Stimulated activated CD8-positive, alpha-beta memory T cell treated with anti-CD3 and anti-CD28 coated beads, Interleukin-4, amount 100 ng/mL, for 1 hour (primary cell): ENCODE data around the gene FGB.

Experiments used
- DNase-seq, 2 donors: peaks; one replicate each; pipeline ENCODE4 v3.0.0-alpha.2; 2020; ENCODE audit warnings: low read depth in 2 of 2, low spot score in 1 of 2

FGB gene

GRCh38 chr4:154562697-154563254 lies at the start of gene FGB:
FGB (plus strand) TSS chr4:154563011; CDS start chr4:154563019, 8 bp downstream.
- no peak for DNase-seq

GRCh38 chr4:154516318-154517029 lies 46.3 kb upstream of the FGB start:
- DNase-seq: no peak

GRCh38 chr4:154517591-154517990 lies 45.2 kb upstream of the FGB start:
- no peak for DNase-seq

GRCh38 chr4:154519214-154519613 lies 43.6 kb upstream of the FGB start:
- DNase-seq: no peak

GRCh38 chr4:154521607-154522006 lies 41.2 kb upstream of the FGB start:
- no peak for DNase-seq

- DNase-seq: no peak
Observed at GRCh38 chr4:154526151-154526550, 36.7 kb upstream of the FGB start.

GRCh38 chr4:154527308-154527707 lies 35.5 kb upstream of the FGB start:
- no peak for DNase-seq

DNA sequence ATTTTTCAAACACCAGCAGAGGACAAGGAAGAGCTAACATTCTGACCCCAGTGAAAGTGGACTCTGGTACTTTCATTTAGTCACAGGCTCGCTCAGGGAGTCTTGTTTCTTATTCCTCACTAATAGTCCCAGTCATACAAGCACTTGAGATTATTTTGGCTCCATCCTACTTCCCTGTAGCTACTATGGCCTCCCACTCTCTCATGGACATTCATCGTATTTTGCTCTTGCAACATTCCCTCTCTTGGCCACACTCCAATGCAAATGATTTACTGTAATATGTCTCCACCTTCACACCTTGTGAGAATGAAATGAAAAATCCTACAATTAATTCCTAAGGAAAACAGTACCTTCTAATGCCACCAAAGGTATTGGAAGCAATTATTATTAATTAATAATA lies 33.9 kb upstream of the FGB start:
- DNase-seq: no peak

DNA sequence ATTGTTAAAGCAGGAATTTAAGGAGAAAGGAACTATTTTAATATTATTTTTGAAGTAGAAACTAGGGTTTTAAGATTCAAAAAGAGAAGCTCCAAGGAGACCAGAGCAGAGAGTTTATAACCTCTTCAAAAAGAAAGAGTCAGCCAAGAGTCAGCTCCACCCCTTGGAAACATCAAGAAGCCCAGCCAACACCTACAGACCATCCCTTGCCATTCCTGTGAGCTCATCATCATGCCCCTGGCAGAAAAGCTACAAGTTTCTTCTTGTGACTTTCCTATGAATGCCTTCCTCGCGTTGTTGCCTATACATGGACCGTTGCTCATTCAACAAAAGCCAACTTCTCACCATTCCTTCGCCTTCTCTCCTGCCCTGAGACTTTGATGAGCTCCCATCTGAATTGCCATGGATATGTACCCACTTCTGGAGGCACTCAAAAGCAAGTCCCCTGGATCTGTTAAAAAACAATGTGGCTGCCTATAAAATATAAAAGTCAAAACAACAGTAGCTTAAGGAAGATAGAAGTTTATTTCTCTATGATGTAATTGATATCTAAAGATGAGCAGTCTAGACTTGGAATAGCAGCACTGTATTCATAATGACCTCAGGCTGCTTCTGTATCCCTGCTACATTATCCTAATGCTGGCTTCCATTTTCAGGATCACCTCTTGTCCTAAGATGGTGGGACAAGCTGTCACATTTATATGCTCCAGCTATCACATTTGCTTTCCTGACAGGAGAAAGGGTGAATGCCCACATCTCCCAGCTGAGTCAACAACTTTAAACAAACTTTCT lies 32.9 kb upstream of the FGB start:
- DNase-seq: no peak

- DNase-seq: no peak
Observed at GRCh38 chr4:154534296-154534695, 28.5 kb upstream of the FGB start.

GRCh38 chr4:154542271-154542879 lies 20.4 kb upstream of the FGB start:
- DNase-seq: no peak

- no peak for DNase-seq
Observed at GRCh38 chr4:154545689-154546088, 17.1 kb upstream of the FGB start.

DNA sequence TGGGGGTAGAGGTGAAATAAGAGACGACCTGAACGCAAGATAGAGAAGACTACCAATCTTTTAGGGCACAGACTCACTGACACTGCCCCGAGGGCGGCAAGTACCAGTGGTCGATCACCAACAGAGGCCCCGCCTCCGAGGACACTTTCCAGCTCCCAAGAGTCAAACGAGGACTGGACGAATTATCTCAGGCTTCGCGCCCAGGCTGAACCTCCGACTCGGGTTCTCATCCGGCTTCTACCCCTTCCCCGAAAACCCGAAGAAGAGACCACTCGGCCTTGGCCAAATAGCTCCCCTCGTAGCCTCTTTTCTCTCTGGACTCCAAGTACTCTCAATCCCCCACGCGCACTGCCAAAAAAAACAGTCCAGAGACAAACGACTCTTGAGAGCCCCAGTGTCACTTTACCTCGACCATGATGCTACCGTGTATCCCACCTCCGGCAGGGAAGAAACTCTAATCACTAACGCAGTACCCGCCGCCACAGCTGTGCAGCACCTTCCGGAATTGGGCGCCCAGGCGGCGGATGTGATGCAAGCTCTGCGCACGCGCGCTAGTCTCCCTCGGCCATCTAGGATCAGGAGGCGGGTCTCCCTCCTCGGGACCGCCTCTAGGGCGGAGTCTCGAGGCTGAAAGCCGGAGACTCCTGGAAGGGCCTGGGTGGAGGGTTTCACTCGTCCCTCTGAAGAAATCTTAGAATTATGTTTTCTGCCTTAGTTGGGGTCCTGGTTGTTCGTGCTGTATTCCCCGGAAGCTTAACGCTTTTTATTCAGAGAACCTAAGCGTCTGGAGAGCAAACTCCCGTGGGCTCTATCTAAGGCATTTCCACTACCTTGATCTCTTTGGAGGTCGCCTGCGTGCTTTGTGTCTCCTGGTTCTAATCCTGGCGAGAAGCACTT lies 12.7 kb upstream of the FGB start, which contains the start of gene PLRG1:
Gene PLRG1, minus strand, starts transcription at position 507 of the 897 bp plus-strand sequence. Its CDS starts 92 bp downstream, at position 415.
- peak; percentile 83 to 94 for DNase-seq

DNA sequence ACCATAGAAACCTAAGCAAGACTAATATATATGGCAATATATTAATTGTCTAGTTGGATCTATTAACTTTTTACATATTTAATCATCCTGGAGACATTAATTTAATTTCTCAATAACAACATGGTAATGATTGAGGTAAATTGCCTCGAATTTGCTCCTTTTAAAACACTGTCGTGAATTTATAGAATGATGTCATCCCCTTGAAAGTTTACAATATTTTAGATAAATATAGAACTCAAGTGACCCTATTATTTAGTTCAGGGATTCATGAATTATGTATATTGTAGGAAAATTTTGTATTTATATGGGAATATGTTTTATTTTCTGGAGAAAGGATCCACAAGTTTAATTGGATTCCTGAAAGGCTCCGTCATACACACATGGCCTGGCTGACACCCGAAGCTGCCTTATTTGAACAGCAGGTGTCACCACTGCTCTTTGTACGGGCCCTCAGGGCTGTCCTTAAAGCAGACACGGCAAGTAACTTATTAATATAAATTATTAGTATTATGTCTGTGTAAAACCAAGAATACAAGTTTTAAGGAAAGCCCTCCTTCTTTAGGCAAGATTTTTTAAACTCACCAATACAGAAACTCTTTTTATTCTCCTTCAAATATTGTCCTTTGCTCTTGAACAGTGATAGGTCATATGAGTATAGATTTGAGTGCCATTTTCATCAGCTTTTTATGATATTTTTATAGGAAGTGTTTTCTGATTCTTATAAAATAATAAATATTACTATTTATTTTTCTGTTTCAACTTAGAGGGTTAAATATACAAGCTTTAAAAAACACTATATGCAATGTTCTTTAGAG lies 10.7 kb upstream of the FGB start:
- peak; percentile 20 to 46 for DNase-seq

GRCh38 chr4:154559141-154559493 lies 3.7 kb upstream of the FGB start:
- no peak for DNase-seq

DNA sequence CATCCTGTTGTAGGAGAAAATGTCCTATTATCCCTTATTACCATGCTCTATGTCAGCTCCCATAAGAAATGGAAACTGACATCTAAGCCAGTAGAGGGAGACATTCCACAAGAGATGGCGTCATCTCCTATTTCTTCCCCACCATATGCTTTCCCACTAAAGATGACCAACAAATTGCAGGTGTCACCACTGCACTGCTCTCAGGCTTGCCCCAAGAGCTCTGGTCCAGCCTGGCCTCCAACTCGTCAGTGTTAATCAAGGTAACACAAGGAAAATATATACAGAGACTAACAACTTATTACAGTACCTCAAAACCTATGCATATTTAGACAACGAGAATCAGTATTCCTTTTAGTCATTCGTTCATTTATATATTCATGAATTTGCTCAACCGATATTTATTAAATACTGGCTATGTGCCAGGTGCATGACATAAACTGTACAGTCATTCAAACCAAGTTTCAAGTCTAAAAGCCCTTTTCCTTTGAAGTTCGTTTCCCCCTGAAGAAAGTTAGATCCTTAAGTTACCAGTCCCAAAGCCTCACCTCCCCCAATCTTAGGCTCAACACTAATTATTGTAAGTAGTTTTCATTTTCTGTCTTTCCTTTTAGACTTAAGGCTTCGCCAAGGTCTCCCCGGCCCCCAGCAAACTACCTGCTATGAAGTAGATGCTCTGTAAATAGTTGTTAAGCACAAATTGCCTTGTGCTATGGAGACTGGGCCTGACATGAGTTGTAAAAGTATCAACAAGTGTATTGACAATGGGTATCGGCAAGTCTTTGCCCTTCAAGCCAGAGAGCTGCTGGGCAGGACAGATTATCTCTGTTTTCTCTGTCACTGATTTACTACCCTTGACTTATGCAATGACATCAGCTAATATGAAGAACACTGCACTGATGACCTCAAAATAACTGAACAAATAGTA lies 3.1 kb upstream of the FGB start:
- DNase-seq: no peak

DNA sequence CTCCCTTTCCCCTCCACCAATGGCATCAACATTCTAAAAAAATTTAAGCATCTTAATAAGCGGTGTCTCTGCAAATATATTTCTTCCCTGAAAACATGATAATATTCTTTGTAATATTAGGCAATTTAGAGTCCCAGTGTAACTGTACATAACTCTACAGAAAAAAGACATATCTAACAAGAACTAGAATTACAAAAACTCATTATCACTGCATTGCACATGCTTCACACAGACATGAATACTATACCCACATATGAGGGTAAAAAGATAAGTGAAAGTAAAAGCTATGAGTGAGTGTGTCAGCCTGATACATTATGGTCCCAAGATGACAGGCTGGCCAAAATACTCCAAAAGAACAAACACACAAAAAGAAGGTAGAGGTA lies 2.4 kb upstream of the FGB start:
- no peak for DNase-seq

- DNase-seq: no peak
Observed at GRCh38 chr4:154560824-154561231, 2.0 kb upstream of the FGB start.

DNA sequence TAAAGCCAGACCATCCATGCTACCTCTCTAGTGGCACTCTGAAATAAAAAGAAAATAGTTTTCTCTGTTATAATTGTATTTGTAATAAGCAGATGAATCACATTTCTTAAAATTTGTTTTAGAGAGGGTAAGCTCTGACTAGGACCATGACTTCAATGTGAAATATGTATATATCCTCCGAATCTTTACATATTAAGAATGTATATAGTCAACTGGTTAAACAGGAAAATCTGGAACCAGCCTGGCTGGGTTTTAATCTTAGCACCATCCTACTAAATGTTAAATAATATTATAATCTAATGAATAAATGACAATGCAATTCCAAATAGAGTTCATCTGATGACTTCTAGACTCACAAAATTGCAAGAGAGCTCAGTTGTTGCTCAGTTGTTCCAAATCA lies 1.5 kb downstream of the FGB start:
- DNase-seq: no peak
